HUES64 (cell line): ENCODE results near the gene GAS6.

ENCODE experiments used
- H3K27ac ChIP-seq: 2 replicates; pipeline ENCODE4 v1.7.0; 2013; ENCODE audit warnings: low read depth, low read length, inconsistent platforms
- H3K27me3 ChIP-seq: 2 replicates; pipeline ENCODE4 v1.6.1; 2013; ENCODE audit warnings: mild to moderate bottlenecking, low read length; ENCODE audit not compliant: insufficient read depth
- H3K36me3 ChIP-seq: 2 replicates; pipeline ENCODE4 v1.6.1; 2013; ENCODE audit warnings: mild to moderate bottlenecking, low read length; ENCODE audit not compliant: insufficient read depth
- H3K4me1 ChIP-seq: 2 replicates; pipeline ENCODE4 v1.6.1; 2013; ENCODE audit warnings: mild to moderate bottlenecking, low read length, moderate library complexity; ENCODE audit not compliant: insufficient read depth
- H3K4me3 ChIP-seq: 2 replicates; pipeline ENCODE4 v1.5.1; 2013; ENCODE audit warnings: mild to moderate bottlenecking, low read length, moderate library complexity
- H3K9ac ChIP-seq: 2 replicates; pipeline ENCODE4 v1.6.1; 2013; ENCODE audit warnings: mild to moderate bottlenecking, low read depth, low read length
- H3K9me3 ChIP-seq: 2 replicates; pipeline ENCODE4 v1.6.1; 2013; ENCODE audit warnings: low read depth, low read length; ENCODE audit not compliant: insufficient read depth
- WGBS: fragments of 150-250, 120-280 bp; methylation state at CpG from one replicate; pipeline ENCODE4 v1.1.7; 2013; ENCODE audit warnings: missing lambda C conversion rate; 5-methylcytosine and 5-hydroxymethylcytosine counted together

Gene GAS6

DNA sequence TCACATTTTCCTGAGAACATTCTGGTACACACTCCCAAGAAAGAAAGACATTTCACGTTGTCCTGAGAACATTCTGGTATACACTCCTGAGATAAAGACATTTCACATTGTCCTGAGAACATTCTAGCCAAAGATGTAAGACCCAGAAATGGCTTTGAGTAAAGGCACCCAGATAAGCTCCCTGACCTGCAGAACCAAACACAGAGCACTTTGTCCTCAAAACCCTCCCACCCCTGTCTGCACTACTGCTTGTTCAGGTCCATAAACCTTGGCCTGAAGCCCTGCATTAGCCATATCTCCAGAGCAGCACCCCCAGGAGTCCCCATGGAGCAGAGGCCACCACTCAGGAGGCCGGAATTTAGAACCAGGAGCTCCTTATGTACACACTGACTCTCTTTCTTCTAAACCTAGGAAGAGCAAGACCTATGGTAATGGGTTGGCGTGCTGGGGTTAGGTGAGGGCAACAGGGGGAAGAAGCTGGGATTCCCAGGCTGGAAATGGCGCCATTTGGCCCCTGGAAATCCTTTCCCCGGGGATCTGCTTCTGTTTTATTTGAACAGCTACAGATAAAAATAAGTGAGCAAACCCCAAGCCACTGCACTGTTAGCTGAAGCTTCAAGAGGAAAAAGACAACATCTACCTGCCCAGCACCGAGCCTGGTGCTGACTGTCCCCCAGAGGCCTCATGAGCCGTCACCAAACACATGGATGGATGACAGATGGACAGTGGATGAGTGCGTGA, 13.7 kb downstream of the GAS6 start:
- H3K4me1 ChIP-seq = no peaks in the 10 kb centered on the region
- H3K27ac ChIP-seq = no peak overlapping the region
- no peak overlapping the region for H3K4me3 ChIP-seq
- H3K36me3 ChIP-seq = no peaks in the 10 kb centered on the region
- H3K27me3 ChIP-seq = no peaks in the 10 kb centered on the region
- H3K9ac ChIP-seq = no peak overlapping the region
- 91% methylated on average over 8 of the region's 8 CpGs for WGBS
- no peaks in the 10 kb centered on the region for H3K9me3 ChIP-seq

DNA sequence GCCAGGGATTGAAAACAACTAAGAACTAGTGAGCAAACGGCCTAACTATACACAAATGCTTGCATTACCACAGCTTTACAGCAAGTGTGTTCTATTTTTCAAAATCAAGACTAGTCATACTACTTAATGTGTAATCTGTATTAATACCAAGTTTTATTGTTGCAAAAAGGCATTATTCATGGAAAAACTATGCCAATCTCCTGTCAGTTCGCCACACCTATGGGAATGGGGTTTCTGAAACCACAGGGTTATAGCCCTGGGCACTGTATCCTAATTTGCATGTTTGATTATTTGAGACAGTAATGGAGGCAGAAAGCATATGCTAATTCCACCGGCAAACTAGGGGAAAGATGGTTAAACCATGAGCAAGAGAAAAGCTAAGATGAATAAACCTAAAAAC, 14.3 kb downstream of the GAS6 start:
- 91% methylated on average over 3 of the region's 3 CpGs for WGBS
- Histone ChIP-seq H3K9me3 (no peaks in the 10 kb centered on the region), H3K9ac (no peak overlapping the region), H3K4me1 (no peaks in the 10 kb centered on the region), H3K36me3 (no peaks in the 10 kb centered on the region), H3K4me3 (no peak overlapping the region), H3K27me3 (no peaks in the 10 kb centered on the region), H3K27ac (no peak overlapping the region)

DNA sequence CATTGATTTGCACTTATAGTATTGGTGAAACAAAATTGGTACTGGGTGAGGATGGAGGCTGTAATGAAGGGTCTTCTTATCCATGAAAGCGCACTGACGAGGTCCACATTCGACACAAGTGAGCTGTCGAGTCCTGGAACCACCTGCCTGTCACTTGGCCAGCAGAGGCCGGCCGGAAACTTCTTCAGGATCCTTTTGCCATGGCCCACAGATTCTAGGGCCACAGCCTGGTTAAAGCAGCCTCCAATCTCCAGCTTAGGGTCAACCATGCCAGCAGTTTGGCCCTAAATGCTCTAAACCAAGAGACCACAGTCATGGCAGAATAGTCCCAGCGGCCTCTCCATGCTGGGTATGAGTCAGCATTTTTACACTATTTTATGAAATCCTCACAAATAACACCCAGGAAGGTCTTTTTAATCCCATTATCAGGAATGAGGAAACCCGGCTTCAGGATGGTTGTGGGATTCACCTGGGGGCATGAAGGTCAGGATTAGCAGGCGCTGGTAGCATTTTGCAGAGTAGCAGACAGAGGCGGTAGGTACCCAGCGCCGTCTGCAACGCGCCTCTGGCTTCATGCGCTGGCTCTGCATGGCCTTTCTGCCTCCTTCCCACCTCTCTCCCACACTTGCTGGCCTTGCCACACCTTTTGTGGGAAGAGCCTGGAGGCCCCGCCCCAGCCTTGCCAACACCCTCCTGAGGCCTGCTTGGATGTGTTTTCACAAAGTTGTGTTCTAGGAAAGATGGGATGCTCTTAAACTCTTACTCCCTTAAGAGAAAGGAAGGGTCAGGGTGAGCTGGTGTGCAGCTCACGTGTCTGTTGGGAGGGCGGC, 15.2 kb downstream of the GAS6 start:
- no peaks in the 10 kb centered on the region for H3K4me1 ChIP-seq
- H3K27me3 ChIP-seq = no peaks in the 10 kb centered on the region
- no peaks in the 10 kb centered on the region for H3K36me3 ChIP-seq
- no peak overlapping the region for H3K27ac ChIP-seq
- H3K4me3 ChIP-seq = no peak overlapping the region
- H3K9ac ChIP-seq = no peak overlapping the region
- H3K9me3 ChIP-seq = no peaks in the 10 kb centered on the region
- WGBS = 91% methylated on average over 18 of the region's 18 CpGs

- Histone ChIP-seq H3K4me1 (no peaks in the 10 kb centered on the region), H3K27me3 (no peaks in the 10 kb centered on the region), H3K4me3 (no peak overlapping the region), H3K9ac (no peak overlapping the region), H3K9me3 (no peaks in the 10 kb centered on the region), H3K36me3 (no peaks in the 10 kb centered on the region), H3K27ac (no peak overlapping the region)
- WGBS = 93% methylated on average over 8 of the region's 8 CpGs
Measured at GRCh38 chr13:113848020-113848419, 15.9 kb downstream of the GAS6 start.

- Histone ChIP-seq H3K36me3 (no peaks in the 10 kb centered on the region), H3K27me3 (no peaks in the 10 kb centered on the region)
- 95% methylated on average over 28 of the region's 28 CpGs for WGBS
Measured at GRCh38 chr13:113846636-113847318, 17.1 kb downstream of the GAS6 start.

GRCh38 chr13:113845723-113846635, 17.9 kb downstream of the GAS6 start:
- Histone ChIP-seq H3K4me1 (no peaks in the 10 kb centered on the region), H3K9ac (no peak overlapping the region), H3K36me3 (no peaks in the 10 kb centered on the region), H3K9me3 (no peaks in the 10 kb centered on the region), H3K27ac (no peak overlapping the region), H3K4me3 (no peak overlapping the region), H3K27me3 (no peaks in the 10 kb centered on the region)
- 96% methylated on average over 30 of the region's 30 CpGs for WGBS

More at GRCh38 chr13:113846636-113847318, 17.1 kb downstream of the GAS6 start:
- H3K9ac ChIP-seq = no peak overlapping the region
- H3K4me3 ChIP-seq = no peak overlapping the region
- H3K4me1 ChIP-seq = no peaks in the 10 kb centered on the region
- no peaks in the 10 kb centered on the region for H3K9me3 ChIP-seq
- no peak overlapping the region for H3K27ac ChIP-seq

DNA sequence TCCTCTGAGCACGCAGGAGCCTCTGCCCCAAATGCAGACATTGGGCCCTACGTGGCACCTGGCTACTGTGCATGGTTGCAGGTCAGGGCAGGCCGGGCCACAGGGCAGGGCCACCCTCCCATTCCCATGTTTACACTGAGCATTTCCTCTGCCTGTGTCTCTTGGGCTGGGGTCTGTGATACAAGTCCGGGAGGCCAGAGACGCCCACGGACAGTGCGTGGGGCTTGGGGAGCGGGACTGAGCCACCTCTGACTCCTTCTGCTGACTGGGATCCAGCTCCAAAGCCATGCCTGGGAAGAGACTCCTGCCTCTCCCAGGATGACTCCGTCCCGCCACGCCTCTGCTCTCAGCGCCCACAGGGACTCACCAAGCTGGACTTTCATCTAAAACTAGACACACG, 18.8 kb downstream of the GAS6 start:
- H3K9ac ChIP-seq = no peak overlapping the region
- no peak overlapping the region for H3K27ac ChIP-seq
- H3K4me3 ChIP-seq = no peak overlapping the region
- 91% methylated on average over 13 of the region's 13 CpGs for WGBS
- H3K36me3 ChIP-seq = no peaks in the 10 kb centered on the region
- no peaks in the 10 kb centered on the region for H3K27me3 ChIP-seq
- no peaks in the 10 kb centered on the region for H3K4me1 ChIP-seq
- H3K9me3 ChIP-seq = no peaks in the 10 kb centered on the region

- Histone ChIP-seq H3K9me3 (no peaks in the 10 kb centered on the region), H3K9ac (no peak overlapping the region), H3K27ac (no peak overlapping the region), H3K4me1 (no peaks in the 10 kb centered on the region), H3K36me3 (no peaks in the 10 kb centered on the region), H3K4me3 (no peak overlapping the region), H3K27me3 (no peaks in the 10 kb centered on the region)
- 91% methylated on average over 26 of the region's 26 CpGs for WGBS
Measured at GRCh38 chr13:113843864-113844556, 19.9 kb downstream of the GAS6 start.

DNA sequence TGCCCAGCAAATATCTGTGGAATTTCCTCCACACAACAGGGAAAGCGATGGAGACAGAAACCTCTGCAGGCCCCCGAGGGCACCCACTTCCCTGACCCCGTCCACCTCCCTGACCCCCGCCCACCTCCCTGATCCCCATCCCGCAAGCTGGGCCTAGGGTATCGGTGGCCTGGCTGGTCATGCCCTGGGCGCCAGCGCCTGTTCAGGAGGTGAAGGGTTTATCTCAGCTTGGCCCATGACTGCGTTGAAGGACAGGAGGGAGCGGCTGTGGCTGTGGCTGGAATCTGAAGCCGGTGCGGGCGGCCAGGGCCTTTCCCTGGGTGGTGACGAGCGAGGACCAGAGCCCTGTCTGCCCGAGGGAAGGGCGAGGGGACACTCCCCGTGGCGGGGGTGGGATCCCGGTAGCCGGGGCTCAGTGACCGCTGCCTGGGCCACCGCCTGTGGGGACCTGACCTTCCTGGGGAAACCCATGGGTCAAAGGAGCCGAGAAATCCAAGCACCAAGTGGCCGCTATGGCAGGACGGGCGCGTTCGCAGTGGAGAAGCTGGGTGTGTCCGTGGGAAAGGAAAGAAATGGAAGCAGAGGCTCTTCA, 20.7 kb downstream of the GAS6 start:
- Histone ChIP-seq H3K27ac (no peak overlapping the region), H3K4me1 (peaks cover under 1% of the 10 kb centered on the region; the same call in 1 of the 2 replicates)
- WGBS = 93% methylated on average over 30 of the region's 30 CpGs

More for the DNA sequence above, 20.7 kb downstream of the GAS6 start:
- H3K27me3 ChIP-seq = no peaks in the 10 kb centered on the region
- H3K9me3 ChIP-seq = no peaks in the 10 kb centered on the region
- no peaks in the 10 kb centered on the region for H3K36me3 ChIP-seq
- H3K9ac ChIP-seq = no peak overlapping the region
- no peak overlapping the region for H3K4me3 ChIP-seq
